NOMO-1 (cell line): ENCODE results near the gene DDX6.
"Not testable (repeated sequence)": the region's sequence is repeated elsewhere in the genome, so short reads cannot be mapped to it uniquely, and the experiment has no call there.

Source experiments
- DNase-seq, 2 experiments: peaks; one replicate each; lab custom pipeline; 2025; ENCODE audit not compliant: unreplicated experiment in 2 of 2; lab: John Stamatoyannopoulos, UW

DDX6 gene

GRCh38 chr11:118746988-118747585 is 43.9 kb downstream of the DDX6 start:
- no peak for DNase-seq

- no peak for DNase-seq
Measured at GRCh38 chr11:118744046-118744445, 46.9 kb downstream of the DDX6 start.

GRCh38 chr11:118742304-118742703 is 48.7 kb downstream of the DDX6 start:
- no peak for DNase-seq

GRCh38 chr11:118740892-118741291 is 50.1 kb downstream of the DDX6 start:
- DNase-seq: no peak

GRCh38 chr11:118735203-118735602 is 55.8 kb downstream of the DDX6 start:
- no peak for DNase-seq

GRCh38 chr11:118734031-118734430 is 56.9 kb downstream of the DDX6 start:
- no peak for DNase-seq

GRCh38 chr11:118729753-118730152 is 61.2 kb downstream of the DDX6 start:
- not testable (repeated sequence) for DNase-seq

GRCh38 chr11:118728112-118728511 is 62.9 kb downstream of the DDX6 start:
- DNase-seq: not testable (repeated sequence)

- DNase-seq: not testable (repeated sequence)
Measured at GRCh38 chr11:118727721-118728066, 63.3 kb downstream of the DDX6 start.

GRCh38 chr11:118727001-118727720 is 63.8 kb downstream of the DDX6 start:
- not testable (repeated sequence) for DNase-seq

GRCh38 chr11:118721478-118722015 is 69.4 kb downstream of the DDX6 start:
- not testable (repeated sequence) for DNase-seq

GRCh38 chr11:118720740-118721139 is 70.2 kb downstream of the DDX6 start:
- DNase-seq: not testable (repeated sequence)

- DNase-seq: not testable (repeated sequence)
Measured at GRCh38 chr11:118720078-118720477, 70.9 kb downstream of the DDX6 start.

GRCh38 chr11:118718562-118718961 is 72.4 kb downstream of the DDX6 start:
- DNase-seq: not testable (repeated sequence)

- not testable (repeated sequence) for DNase-seq
Measured at GRCh38 chr11:118717733-118718132, 73.2 kb downstream of the DDX6 start.

- DNase-seq: not testable (repeated sequence)
Measured at GRCh38 chr11:118717221-118717620, 73.7 kb downstream of the DDX6 start.

GRCh38 chr11:118715837-118716260 is 75.1 kb downstream of the DDX6 start:
- DNase-seq: no peak

- no peak for DNase-seq
Measured at GRCh38 chr11:118715245-118715831, 75.6 kb downstream of the DDX6 start.

- DNase-seq: no peak
Measured at GRCh38 chr11:118714816-118715215, 76.1 kb downstream of the DDX6 start.

GRCh38 chr11:118714416-118714815 is 76.5 kb downstream of the DDX6 start:
- DNase-seq: not testable (repeated sequence)

- DNase-seq: no peak
Measured at GRCh38 chr11:118708296-118708695, 82.7 kb downstream of the DDX6 start.

GRCh38 chr11:118706546-118706825 is 84.5 kb downstream of the DDX6 start:
- no peak for DNase-seq
